Uterus (tissue), 2 donors: ENCODE measurements around the gene CAPRIN1.

Experiments
- POLR2A ChIP-seq, 2 donors: fragments of 450-650 bp; IDR thresholded peaks; one replicate each; pipeline ENCODE4 v1.6.1; 2016; ENCODE audit warnings: antibody characterized with exemption in 2 of 2, mild to moderate bottlenecking in 1 of 2, moderate library complexity in 1 of 2
- TF ChIP-seq, protein P1 (sequence below), 4 experiments: fragments of 200-600 bp in 2 of 4; fragments of 450-650 bp in 2 of 4; sonication (generic) in 2 of 4; IDR thresholded peaks; one replicate each; pipeline ENCODE4 v1.5.1; 2016 to 2019; ENCODE audit warnings: antibody characterized with exemption in 4 of 4, mild to moderate bottlenecking in 2 of 4, moderate library complexity in 1 of 4

DNA sequence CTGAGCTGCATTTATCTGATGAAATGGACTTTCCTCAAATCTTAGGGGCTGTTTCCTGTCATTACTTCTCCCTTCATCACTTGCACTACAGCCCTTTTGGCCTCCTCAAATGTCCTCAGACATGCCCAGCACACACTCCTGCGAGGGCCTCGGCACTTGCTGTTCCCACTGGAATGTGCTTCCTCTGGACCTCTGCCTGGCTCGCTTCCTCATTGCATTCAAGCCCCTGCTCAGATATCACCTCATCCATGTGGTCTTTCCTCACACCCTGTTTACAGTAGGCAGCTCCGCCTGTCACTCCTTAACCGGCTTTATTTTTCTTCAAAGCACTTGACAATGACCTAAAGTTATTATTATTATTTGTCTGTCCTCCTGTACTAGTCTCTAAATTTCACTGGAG, 62.9 kb downstream of the CAPRIN1 start:
- TF ChIP-seq POLR2A (IDR thresholded peaks at IDR 0.05), result no peak
- TF ChIP-seq, protein P1, sequence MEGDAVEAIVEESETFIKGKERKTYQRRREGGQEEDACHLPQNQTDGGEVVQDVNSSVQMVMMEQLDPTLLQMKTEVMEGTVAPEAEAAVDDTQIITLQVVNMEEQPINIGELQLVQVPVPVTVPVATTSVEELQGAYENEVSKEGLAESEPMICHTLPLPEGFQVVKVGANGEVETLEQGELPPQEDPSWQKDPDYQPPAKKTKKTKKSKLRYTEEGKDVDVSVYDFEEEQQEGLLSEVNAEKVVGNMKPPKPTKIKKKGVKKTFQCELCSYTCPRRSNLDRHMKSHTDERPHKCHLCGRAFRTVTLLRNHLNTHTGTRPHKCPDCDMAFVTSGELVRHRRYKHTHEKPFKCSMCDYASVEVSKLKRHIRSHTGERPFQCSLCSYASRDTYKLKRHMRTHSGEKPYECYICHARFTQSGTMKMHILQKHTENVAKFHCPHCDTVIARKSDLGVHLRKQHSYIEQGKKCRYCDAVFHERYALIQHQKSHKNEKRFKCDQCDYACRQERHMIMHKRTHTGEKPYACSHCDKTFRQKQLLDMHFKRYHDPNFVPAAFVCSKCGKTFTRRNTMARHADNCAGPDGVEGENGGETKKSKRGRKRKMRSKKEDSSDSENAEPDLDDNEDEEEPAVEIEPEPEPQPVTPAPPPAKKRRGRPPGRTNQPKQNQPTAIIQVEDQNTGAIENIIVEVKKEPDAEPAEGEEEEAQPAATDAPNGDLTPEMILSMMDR (IDR thresholded peaks at IDR 0.05), result no peak
